GM12878 (cell line): ENCODE data around the gene KLHDC8A. TPM values are rescaled to one million over a fixed set of nuclear protein-coding genes. Genes with fewer than 3 reads are reported as not detected.

Experiments
- ATAC-seq: fragments of 200-7000 bp; cut with Tn5 transposase; 3 replicates; pipeline ENCODE4 v1.9.1; 2020; ENCODE audit warnings: mild to moderate bottlenecking, moderate library complexity
- BruUV-seq: library from RNA; stranded (reverse); fragments of 400-500 nt; replicated peaks from 2 replicates; lab custom pipeline; 2021; lab: Mats Ljungman, UMichigan
- CTCF ChIA-PET: fragments of 300-600 bp; sonication (Branson Sonifier 250); formaldehyde crosslinking; extraction: SDS; loops from one replicate; lab custom pipeline; 2021; ENCODE audit warnings: inconsistent platforms; lab: Yijun Ruan, JAX
- POLR2A ChIA-PET: fragments of 350-600 bp; formaldehyde crosslinking; extraction: SDS; loops from one replicate; lab custom pipeline; 2021; ENCODE audit warnings: inconsistent platforms; lab: Charles Lee
- RAD21 ChIA-PET: fragments of 300-600 bp; sonication (Branson Sonifier 250); formaldehyde crosslinking; loops from one replicate; lab custom pipeline; 2023; ENCODE audit warnings: antibody characterized with exemption; ENCODE audit not compliant: unreplicated experiment; lab: Charles Lee
- SMC1A ChIA-PET: fragments of 300-600 bp; sonication (Branson Sonifier 250); formaldehyde crosslinking; loops from one replicate; lab custom pipeline; 2023; ENCODE audit not compliant: unreplicated experiment, uncharacterized antibody; lab: Charles Lee
- DNase-seq: peaks from one replicate; pipeline ENCODE4 v3.0.0-alpha.2; 2011; ENCODE audit warnings: low read depth, low spot score
- FAIRE-seq: peaks from 3 replicates; lab custom pipeline; 2011; peaks lifted over from hg19 to GRCh38; lab: Jason Lieb, UNC
- H2AFZ ChIP-seq: 2 replicates; pipeline ENCODE4 v1.6.0; 2011; ENCODE audit warnings: low read depth, low read length, control low read depth; ENCODE audit not compliant: control insufficient read depth
- H3K27ac ChIP-seq: 2 replicates; pipeline ENCODE4 v1.5.1; 2011; ENCODE audit warnings: control low read depth; ENCODE audit not compliant: control insufficient read depth, insufficient read depth
- H3K27me3 ChIP-seq, 2 experiments: replicated peaks in 1 of 2; 2 replicates each; pipeline versions ENCODE4 v1.6.0 to v1.6.1; 2011; ENCODE audit warnings: low read length in 1 of 2; ENCODE audit not compliant: control insufficient read depth in 2 of 2, insufficient read depth in 2 of 2
- H3K36me3 ChIP-seq, 2 experiments: 2 replicates each; pipeline ENCODE4 v1.5.1; 2011; ENCODE audit warnings: low read length in 1 of 2; ENCODE audit not compliant: control insufficient read depth in 2 of 2, insufficient read depth in 2 of 2
- H3K4me1 ChIP-seq: 2 replicates; pipeline ENCODE4 v1.6.1; 2011; ENCODE audit warnings: mild to moderate bottlenecking, low read length, moderate library complexity, mixed read lengths; ENCODE audit not compliant: control insufficient read depth, insufficient read depth
- H3K4me2 ChIP-seq: 2 replicates; pipeline ENCODE4 v1.6.0; 2011; ENCODE audit warnings: control low read depth; ENCODE audit not compliant: control insufficient read depth, insufficient read depth
- H3K4me3 ChIP-seq: fragments of 200-600 bp; sonication (generic); 2 replicates; pipeline ENCODE4 v1.5.1; 2016
- H3K79me2 ChIP-seq: 2 replicates; pipeline ENCODE4 v1.6.0; 2011; ENCODE audit warnings: low read length; ENCODE audit not compliant: control insufficient read depth, insufficient read depth
- H3K9ac ChIP-seq: 2 replicates; pipeline ENCODE4 v1.8.0; 2011; ENCODE audit warnings: low read length, control low read depth, mixed read lengths; ENCODE audit not compliant: control insufficient read depth, insufficient read depth
- H3K9me3 ChIP-seq: replicated peaks from 3 replicates; pipeline ENCODE4 v1.5.1; 2011; ENCODE audit warnings: mild to moderate bottlenecking, low read length; ENCODE audit not compliant: control insufficient read depth, insufficient read depth
- H4K20me1 ChIP-seq: 2 replicates; pipeline ENCODE4 v1.6.0; 2011; ENCODE audit not compliant: control insufficient read depth, insufficient read depth
- CREB1 ChIP-seq: IDR thresholded peaks from 2 replicates; pipeline ENCODE4 v1.6.1; 2012; ENCODE audit warnings: low read depth, mild to moderate bottlenecking, inconsistent platforms
- CTCF ChIP-seq, 3 experiments: IDR thresholded peaks in 2 of 3; conservative IDR thresholded peaks in 1 of 3; 2 replicates each; pipeline ENCODE4 v1.5.1; 2011; ENCODE audit warnings: low read depth in 3 of 3, low read length in 3 of 3, mild to moderate bottlenecking in 3 of 3, control low read depth in 2 of 3, moderate library complexity in 2 of 3, inconsistent platforms in 1 of 3, mixed read lengths in 1 of 3; ENCODE audit not compliant: control insufficient read depth in 2 of 3, insufficient read depth in 1 of 3; ENCODE audit errors: extremely low read depth in 1 of 3
- CUX1 ChIP-seq: IDR thresholded peaks from 2 replicates; pipeline ENCODE4 v1.6.1; 2012; ENCODE audit warnings: improper control_type of control experiment, low read depth, low read length; ENCODE audit not compliant: insufficient replicate concordance
- E2F4 ChIP-seq: IDR thresholded peaks from 2 replicates; pipeline ENCODE4 v1.6.1; 2012; ENCODE audit warnings: low read depth, low read length, improper control_type of control experiment
- KAT2A ChIP-seq: conservative IDR thresholded peaks from 2 replicates; pipeline ENCODE4 v1.6.1; 2011; ENCODE audit warnings: low read depth, low read length; ENCODE audit not compliant: control insufficient read depth
- NFIC ChIP-seq: IDR thresholded peaks from 2 replicates; pipeline ENCODE4 v1.6.1; 2012; ENCODE audit warnings: low read depth, mild to moderate bottlenecking, inconsistent platforms, low read length, moderate library complexity
- NR2F1 ChIP-seq: fragments of 450-650 bp; conservative IDR thresholded peaks from 2 replicates; pipeline ENCODE4 v1.6.1; 2017; ENCODE audit warnings: mild to moderate bottlenecking
- PKNOX1 ChIP-seq: fragments of 450-650 bp; IDR thresholded peaks from 2 replicates; pipeline ENCODE4 v1.6.1; 2016; ENCODE audit warnings: mild to moderate bottlenecking
- SMAD5 ChIP-seq: IDR thresholded peaks from 2 replicates; pipeline ENCODE4 v1.6.1; 2016; ENCODE audit warnings: antibody characterized with exemption, low read depth
- WGBS: methylation state at CpG from one replicate; pipeline ENCODE4 v1.1.6; 2016; ENCODE audit warnings: low lambda C conversion rate; ENCODE audit not compliant: insufficient replicate concordance, insufficient coverage; ENCODE audit errors: missing lambda C conversion rate; 5-methylcytosine and 5-hydroxymethylcytosine counted together
- in situ Hi-C: fragments of 300-500 bp; cut with MboI; formaldehyde crosslinking; loops from 9 replicates; pipeline ENCODE4 v1.14.3; 2018; ENCODE audit warnings: mixed read lengths
- intact Hi-C: fragments of 100-400 bp; cut with micrococcal nuclease; formaldehyde crosslinking; loops from one replicate; pipeline ENCODE4 v1.14.2; 2022; ENCODE audit not compliant: unreplicated experiment
- polyA plus RNA-seq, 11 experiments: library from polyadenylated mRNA; depleted of rRNA in 4 of 11; unstranded in 6 of 11; stranded (reverse) in 5 of 11; fragments of >200 nt; fragmentation: Nextera tagmentation in 4 of 11; fragmentation: Illumina TruSeq in 1 of 11; extraction: Ambion mirVana in 4 of 11; extraction: Trizol in 1 of 11; gene quantifications; 1 replicate in 1 of 11; 2 replicates in 10 of 11; pipeline versions ENCODE4 v1.2.1 to v1.2.3, GENCODE V29; 2011 to 2016; ENCODE audit warnings: inconsistent platforms in 2 of 11, missing spikeins in 2 of 11, low read depth in 1 of 11
- total RNA-seq, 4 experiments: library from RNA; depleted of rRNA in 3 of 4; stranded (reverse); fragments of >200 nt in 3 of 4; fragmentation: Illumina TruSeq in 1 of 4; extraction: Trizol in 1 of 4; gene quantifications; 2 replicates each; pipeline versions ENCODE4 v1.2.1 to v1.2.3, GENCODE V29; 2013 to 2021

KLHDC8A gene
- total and polyA plus RNA-seq, 10 of the 15 experiments (the other 5 are each of a cell fraction or from before 2014, with no cell fraction given): not detected

- TF ChIP-seq NFIC (no peak; the same call in 1 of the 2 replicates), NR2F1 (peak; percentile 89)
- TF ChIP-seq, all 136 proteins: peak for 14
Observed at GRCh38 chr1:205294175-205294917, 62.4 kb downstream of the KLHDC8A start (continued).

- WGBS: 89% methylated on average over 10 of the region's 10 CpGs
- Histone ChIP-seq H3K4me1 (peaks cover 11% of the 10 kb centered on the region), H2AFZ (no peak overlapping the region), H3K36me3 (no peaks in the 10 kb centered on the region), H3K79me2 (no peaks in the 10 kb centered on the region), H3K4me2 (no peak overlapping the region), H3K4me3 (no peak overlapping the region), H4K20me1 (no peaks in the 10 kb centered on the region), H3K9me3 (no peaks in the 10 kb centered on the region), H3K27me3 (no peaks in the 10 kb centered on the region; a peak in 1 of 4 replicates), H3K9ac (no peak overlapping the region), H3K27ac (no peak overlapping the region)
- ChIA-PET RAD21 (interaction anchor here (1.1 to 3.2 kb wide), 10 partner anchors 8 to 63 kb away, joined by 3 to 25 read pairs (median 8); no protein-coding TSS in a partner anchor), SMC1A (interaction anchor here (1.3 to 4.1 kb wide), 9 partner anchors 9 to 31 kb away, joined by 5 to 28 read pairs (median 9); partner anchors contain the start of gene NUAK2), CTCF (interaction anchor here (1.4 to 59.5 kb wide), 7 partner anchors 18 to 61 kb away, joined by 4 to 2333 read pairs (median 6); no protein-coding TSS in a partner anchor), POLR2A (interaction anchor here (1.4 to 2.2 kb wide), 4 partner anchors 10 to 28 kb away, joined by 4 to 18 read pairs (median 8); partner anchors contain the start of gene NUAK2)
- DNase-seq (no peak), ATAC-seq (peak; percentile 10), FAIRE-seq (no peak)
- in situ Hi-C loops (no loop called here), intact Hi-C loops (no loop called here)
- no TSS peak for BruUV-seq
- TF ChIP-seq CREB1 (no peak), CUX1 (no peak), KAT2A (no peak), CTCF (IDR thresholded peaks at IDR 0.05 in 2 of 3, conservative IDR thresholded peaks at IDR 0.05 in 1 of 3; ENCODE audit: control insufficient read depth in 2 of 3, extremely low read depth in 1 of 3, insufficient read depth in 1 of 3, low read depth in 3 of 3, low read length in 3 of 3) (no peak), SMAD5 (no peak), E2F4 (no peak), PKNOX1 (no peak)
Observed at GRCh38 chr1:205293350-205294074, 63.2 kb downstream of the KLHDC8A start.
